HT1080 (cell line): ENCODE data around the gene THY1. TPM values are rescaled to one million over a fixed set of nuclear protein-coding genes. Genes with fewer than 3 reads are reported as not detected.
"Not testable (repeated sequence)": the region's sequence is repeated elsewhere in the genome, so short reads cannot be mapped to it uniquely, and the experiment has no call there.

Experiments
- DNase-seq: peaks from one replicate; pipeline ENCODE4 v3.0.0-alpha.2; 2015; ENCODE audit warnings: low read depth
- total RNA-seq: library from RNA; depleted of rRNA; stranded (reverse); fragments of >200 nt; shearing (Covaris generic); gene quantifications from 2 replicates; pipeline ENCODE4 v1.2.3, GENCODE V29; 2014

Gene THY1
- total RNA-seq, 1 experiment from 2014 or later: not detected

- no peak for DNase-seq
Observed at GRCh38 chr11:119445850-119446249, 22.9 kb upstream of the THY1 start.

- DNase-seq: no peak
Observed at GRCh38 chr11:119445379-119445778, 22.4 kb upstream of the THY1 start.

GRCh38 chr11:119441898-119442243 lies 18.9 kb upstream of the THY1 start:
- no peak for DNase-seq

GRCh38 chr11:119438599-119438998 lies 15.6 kb upstream of the THY1 start:
- no peak for DNase-seq

- DNase-seq: not testable (repeated sequence)
Observed at GRCh38 chr11:119437521-119437920, 14.5 kb upstream of the THY1 start.

- DNase-seq: no peak
Observed at GRCh38 chr11:119436711-119437110, 13.7 kb upstream of the THY1 start.

GRCh38 chr11:119436093-119436492 lies 13.1 kb upstream of the THY1 start:
- DNase-seq: no peak

GRCh38 chr11:119434591-119435330 lies 11.8 kb upstream of the THY1 start:
- DNase-seq: no peak

GRCh38 chr11:119433358-119433725 lies 10.4 kb upstream of the THY1 start:
- DNase-seq: peak; percentile 87

GRCh38 chr11:119432484-119433357 lies 9.7 kb upstream of the THY1 start:
- peak; percentile 89 for DNase-seq

GRCh38 chr11:119431523-119431922 lies 8.6 kb upstream of the THY1 start:
- DNase-seq: no peak

GRCh38 chr11:119427279-119427678 lies 4.3 kb upstream of the THY1 start:
- peak; percentile 11 for DNase-seq

- no peak for DNase-seq
Observed at GRCh38 chr11:119426142-119426541, 3.2 kb upstream of the THY1 start.

- DNase-seq: no peak
Observed at GRCh38 chr11:119424775-119425174, 1.8 kb upstream of the THY1 start.

GRCh38 chr11:119424276-119424675 lies 1.3 kb upstream of the THY1 start:
- DNase-seq: no peak

- DNase-seq: peak; percentile 38
Observed at GRCh38 chr11:119423509-119424254, 710 bp upstream of the THY1 start.

GRCh38 chr11:119421941-119422808 lies 797 bp downstream of the THY1 start:
- DNase-seq: no peak

GRCh38 chr11:119421351-119421750 lies 1.6 kb downstream of the THY1 start:
- DNase-seq: no peak

- DNase-seq: no peak
Observed at GRCh38 chr11:119420631-119421030, 2.3 kb downstream of the THY1 start.

- DNase-seq: no peak
Observed at GRCh38 chr11:119419834-119420492, 3.0 kb downstream of the THY1 start.
